ENCODE data around the gene FAM72A. TPM values are rescaled to one million over a fixed set of nuclear protein-coding genes. Genes with fewer than 3 reads are reported as not detected.
A peak's percentile ranks its signal among the peaks of the same experiment; 100 is the strongest.
"Not testable (repeated sequence)": the region's sequence is repeated elsewhere in the genome, so short reads cannot be mapped to it uniquely, and the experiment has no call there.

FAM72A gene
- total RNA-seq: 2.0 TPM

- H3K4me1 ChIP-seq; H3K9me3 ChIP-seq; H3K36me3 ChIP-seq; intact Hi-C loops (cut with DNase I); H3K27me3 ChIP-seq: not testable (repeated sequence)
- Histone ChIP-seq H3K27ac (peak within 1 kb of the TSS; percentile 75), H3K4me3 (peak within 1 kb of the TSS; percentile 43 to 49)
- peak; percentile 99 to 100 for DNase-seq (ENCODE audit: extremely low spot score in 2 of 2)
- TF ChIP-seq POLR2AphosphoS5 (IDR thresholded peaks at IDR 0.05; ENCODE audit: insufficient read depth in 1 of 2, low read depth in 1 of 2): peak; percentile 18 to 57
These were observed at the start of gene FAM72A for GRCh38 chr1:206202789-206203363. Gene FAM72A (minus strand): TSS chr1:206202839. CDS start chr1:206202025, 814 bp downstream.

- H3K9me3 ChIP-seq; H3K27me3 ChIP-seq; intact Hi-C loops (cut with DNase I); H3K36me3 ChIP-seq; H3K4me1 ChIP-seq; DNase-seq (ENCODE audit: extremely low spot score in 2 of 2); H3K4me3 ChIP-seq; H3K27ac ChIP-seq: not testable (repeated sequence)
These were observed 48.5 kb upstream of the FAM72A start for GRCh38 chr1:206250953-206251681.

GRCh38 chr1:206246129-206246886 is 43.7 kb upstream of the FAM72A start:
- H3K27ac ChIP-seq; intact Hi-C loops (cut with DNase I); H3K9me3 ChIP-seq; DNase-seq (ENCODE audit: extremely low spot score in 2 of 2); H3K27me3 ChIP-seq; H3K4me1 ChIP-seq; H3K36me3 ChIP-seq; H3K4me3 ChIP-seq: not testable (repeated sequence)

DNA sequence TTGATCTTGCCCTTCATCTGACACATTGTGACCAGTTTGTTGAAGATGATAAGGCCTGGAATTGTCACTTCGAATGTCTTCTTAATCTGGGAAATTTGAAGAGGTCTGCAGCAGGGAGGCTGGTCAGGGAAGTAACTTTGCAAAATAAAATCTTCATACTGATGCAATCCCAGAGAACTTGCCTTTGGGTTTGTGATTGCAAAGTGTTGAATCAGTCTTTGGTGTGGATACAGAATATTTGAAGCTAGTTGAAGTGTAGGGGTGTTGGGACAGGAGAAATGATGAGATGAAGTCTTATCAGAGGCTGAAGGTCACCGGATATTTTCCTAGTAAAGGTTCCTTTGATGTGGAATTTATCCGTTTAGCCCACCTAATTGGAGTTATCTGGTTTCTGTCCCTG is 42.8 kb upstream of the FAM72A start:
- H3K4me1 ChIP-seq; H3K9me3 ChIP-seq; DNase-seq (ENCODE audit: extremely low spot score in 2 of 2); H3K27me3 ChIP-seq; H3K27ac ChIP-seq; H3K4me3 ChIP-seq; H3K36me3 ChIP-seq; intact Hi-C loops (cut with DNase I): not testable (repeated sequence)

DNA sequence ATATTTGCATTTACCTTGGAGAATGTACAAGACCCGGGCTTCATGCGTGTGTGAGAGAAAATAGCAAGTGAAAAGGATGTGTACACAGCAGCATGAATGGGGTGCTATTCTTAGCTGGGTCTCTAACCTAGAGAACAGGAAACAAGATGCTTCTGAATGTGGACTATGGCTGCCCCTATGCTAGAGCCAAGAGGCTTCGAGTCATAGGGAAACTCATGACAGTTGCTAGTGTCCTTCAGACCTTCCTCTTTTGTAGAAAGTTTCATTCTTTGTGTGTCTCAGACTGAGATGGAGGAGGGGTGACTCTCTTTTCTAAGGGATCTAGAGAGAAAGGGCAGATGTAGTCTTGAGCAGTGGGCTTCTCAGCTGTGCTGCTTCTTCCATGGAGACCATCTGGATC is 40.7 kb upstream of the FAM72A start:
- DNase-seq (ENCODE audit: extremely low spot score in 2 of 2); H3K36me3 ChIP-seq; H3K27ac ChIP-seq; H3K4me3 ChIP-seq; H3K27me3 ChIP-seq; intact Hi-C loops (cut with DNase I); H3K4me1 ChIP-seq; H3K9me3 ChIP-seq: not testable (repeated sequence)

- DNase-seq (ENCODE audit: extremely low spot score in 2 of 2); intact Hi-C loops (cut with DNase I); H3K4me3 ChIP-seq; H3K27ac ChIP-seq; H3K36me3 ChIP-seq; H3K9me3 ChIP-seq; H3K27me3 ChIP-seq; H3K4me1 ChIP-seq: not testable (repeated sequence)
These were observed 37.6 kb upstream of the FAM72A start for GRCh38 chr1:206240288-206240687.

- H3K36me3 ChIP-seq; H3K4me3 ChIP-seq; DNase-seq (ENCODE audit: extremely low spot score in 2 of 2); H3K27ac ChIP-seq; H3K4me1 ChIP-seq; H3K9me3 ChIP-seq; intact Hi-C loops (cut with DNase I); H3K27me3 ChIP-seq: not testable (repeated sequence)
These were observed 32.6 kb upstream of the FAM72A start for GRCh38 chr1:206235190-206235589.

- intact Hi-C loops (cut with DNase I): not testable (repeated sequence)
These were observed 31.7 kb upstream of the FAM72A start for GRCh38 chr1:206234189-206234916.

DNA sequence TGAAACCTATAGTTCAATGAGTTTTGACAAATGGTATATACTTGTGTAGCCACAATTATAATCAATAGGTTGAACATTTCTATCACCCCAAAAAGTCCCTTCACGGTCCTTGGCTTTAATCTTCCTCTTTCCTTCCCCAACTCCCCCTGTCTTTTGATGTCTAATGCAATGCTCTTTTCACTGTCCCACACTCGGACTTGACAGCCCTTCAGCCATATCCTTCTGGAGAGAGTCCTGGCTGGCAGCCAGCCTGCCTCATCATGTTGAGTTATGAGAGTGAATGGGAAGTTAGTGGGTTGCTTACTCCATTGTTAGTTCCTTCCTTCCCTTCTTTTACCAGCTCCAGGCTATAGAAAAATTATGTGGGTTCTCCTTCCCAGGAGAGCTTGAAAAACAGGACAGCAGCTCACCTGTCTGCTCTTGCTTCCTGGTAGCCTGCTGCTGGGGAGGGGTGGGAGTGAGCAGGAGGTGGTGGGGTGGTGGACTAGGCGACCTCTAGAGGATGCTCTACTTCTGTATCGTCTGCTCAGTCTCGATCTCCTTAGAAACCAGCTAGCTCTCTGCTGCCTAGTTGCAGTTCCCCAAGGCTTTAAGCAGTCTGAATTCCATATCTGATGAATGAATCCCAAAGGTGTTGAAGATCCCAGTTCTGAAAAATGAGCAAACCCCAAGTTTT is 30.5 kb upstream of the FAM72A start:
- H3K36me3 ChIP-seq; H3K27ac ChIP-seq; DNase-seq (ENCODE audit: extremely low spot score in 2 of 2); intact Hi-C loops (cut with DNase I); H3K4me3 ChIP-seq; H3K9me3 ChIP-seq; H3K4me1 ChIP-seq; H3K27me3 ChIP-seq: not testable (repeated sequence)

More at GRCh38 chr1:206234189-206234916, 31.7 kb upstream of the FAM72A start:
- not testable (repeated sequence) for H3K4me3 ChIP-seq; H3K27me3 ChIP-seq; H3K36me3 ChIP-seq; DNase-seq (ENCODE audit: extremely low spot score in 2 of 2); H3K4me1 ChIP-seq; H3K27ac ChIP-seq; H3K9me3 ChIP-seq

DNA sequence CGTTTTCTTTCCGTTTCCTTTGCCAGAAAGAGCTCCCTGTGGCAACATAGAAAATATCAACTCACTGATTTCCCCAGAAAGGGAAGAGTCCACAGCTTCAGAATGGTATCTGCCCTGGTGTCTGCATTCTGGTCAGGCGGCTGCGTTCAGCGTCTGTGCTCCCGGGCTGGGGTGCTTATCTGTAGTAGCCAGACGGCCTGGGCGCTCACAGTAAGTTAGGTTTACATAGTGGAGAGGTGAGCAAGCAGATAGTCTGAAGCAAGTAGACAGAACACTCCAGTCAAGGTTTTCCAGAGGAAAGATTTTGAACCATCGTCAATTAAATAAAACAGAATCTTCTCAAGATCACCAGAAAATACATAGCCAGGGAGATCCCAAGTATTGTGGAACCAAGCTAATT is 29.4 kb upstream of the FAM72A start:
- DNase-seq (ENCODE audit: extremely low spot score in 2 of 2); H3K9me3 ChIP-seq; H3K4me3 ChIP-seq; H3K27ac ChIP-seq; H3K4me1 ChIP-seq; H3K27me3 ChIP-seq; H3K36me3 ChIP-seq; intact Hi-C loops (cut with DNase I): not testable (repeated sequence)

DNA sequence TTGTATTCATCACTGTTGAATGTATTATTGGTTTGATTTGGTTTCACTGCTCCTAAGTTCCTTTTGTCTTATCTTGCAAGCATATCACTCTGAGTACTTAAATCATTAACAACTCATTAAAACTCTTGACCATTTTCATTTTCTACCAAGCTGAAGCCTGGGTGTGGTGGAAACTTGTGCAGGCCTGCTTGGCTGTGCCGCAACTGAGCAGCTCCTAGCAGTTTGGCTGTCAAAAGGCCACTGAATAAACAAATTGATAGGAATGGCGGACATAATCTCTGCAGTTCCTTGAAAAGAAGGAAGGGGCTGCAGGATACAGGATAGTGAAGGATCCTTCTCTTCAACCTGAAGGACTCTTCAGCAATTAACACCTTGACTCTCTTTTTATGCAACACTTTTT is 26.6 kb upstream of the FAM72A start:
- intact Hi-C loops (cut with DNase I); H3K27ac ChIP-seq; H3K36me3 ChIP-seq; H3K9me3 ChIP-seq; H3K4me3 ChIP-seq; DNase-seq (ENCODE audit: extremely low spot score in 2 of 2); H3K27me3 ChIP-seq; H3K4me1 ChIP-seq: not testable (repeated sequence)

- intact Hi-C loops (cut with DNase I); H3K4me3 ChIP-seq; H3K27ac ChIP-seq; H3K4me1 ChIP-seq; H3K9me3 ChIP-seq; DNase-seq (ENCODE audit: extremely low spot score in 2 of 2); H3K27me3 ChIP-seq; H3K36me3 ChIP-seq: not testable (repeated sequence)
These were observed 24.2 kb upstream of the FAM72A start for GRCh38 chr1:206226886-206227285.
